Gastroesophageal sphincter (tissue), 4 donors: ENCODE results near the gene SLC39A11. TPM values are rescaled to one million over a fixed set of nuclear protein-coding genes. Genes with fewer than 3 reads are reported as not detected.

Experiments used
- ATAC-seq: fragments of 150-250 bp; one replicate; pipeline ENCODE4 v1.9.1; 2016; ENCODE audit warnings: mild to moderate bottlenecking, moderate library complexity
- H3K27ac ChIP-seq, 4 donors: fragments of 200-600 bp; sonication (generic) in 3 of 4; 1 replicate in 3 of 4; 2 replicates in 1 of 4; pipeline ENCODE4 v1.5.1; 2016 to 2019
- H3K27me3 ChIP-seq: fragments of 200-600 bp; sonication (generic); one replicate; pipeline ENCODE4 v1.5.1; 2019
- H3K36me3 ChIP-seq, 2 donors: fragments of 200-600 bp; sonication (generic); one replicate each; pipeline ENCODE4 v1.5.1; 2019; ENCODE audit warnings: control low read depth in 1 of 2
- H3K4me1 ChIP-seq, 3 donors: fragments of 200-600 bp; sonication (generic); 1 replicate in 2 of 3; 2 replicates in 1 of 3; pipeline ENCODE4 v1.5.1; 2016 to 2019; ENCODE audit warnings: control low read depth in 2 of 3
- H3K4me3 ChIP-seq, 2 donors: fragments of 200-600 bp; sonication (generic); one replicate each; pipeline ENCODE4 v1.5.1; 2019; ENCODE audit warnings: mild to moderate bottlenecking in 1 of 2, moderate library complexity in 1 of 2
- H3K9me3 ChIP-seq, 3 donors: fragments of 200-600 bp; sonication (generic); one replicate each; pipeline ENCODE4 v1.5.1; 2017 to 2019; ENCODE audit warnings: control low read depth in 2 of 3
- CTCF ChIP-seq, 4 experiments: fragments of 200-600 bp in 2 of 4; fragments of 450-650 bp in 2 of 4; sonication (generic) in 1 of 4; IDR thresholded peaks; one replicate each; pipeline ENCODE4 v1.5.1; 2017 to 2019; ENCODE audit warnings: antibody characterized with exemption in 4 of 4, mild to moderate bottlenecking in 2 of 4, moderate library complexity in 2 of 4
- EP300 ChIP-seq: sonication (generic); formaldehyde crosslinking; IDR thresholded peaks from one replicate; pipeline ENCODE4 v1.6.1; 2017; ENCODE audit warnings: antibody characterized with exemption, mild to moderate bottlenecking
- POLR2A ChIP-seq, 2 donors: fragments of 450-650 bp; IDR thresholded peaks; one replicate each; pipeline ENCODE4 v1.6.1; 2017; ENCODE audit warnings: antibody characterized with exemption in 2 of 2, mild to moderate bottlenecking in 2 of 2, moderate library complexity in 1 of 2
- POLR2AphosphoS5 ChIP-seq: sonication (generic); formaldehyde crosslinking; IDR thresholded peaks from one replicate; pipeline ENCODE4 v1.6.1; 2017; ENCODE audit warnings: antibody characterized with exemption
- WGBS, 2 donors: methylation state at CpG; one replicate each; pipeline ENCODE4 v1.1.5; 2018; ENCODE audit warnings: low coverage in 1 of 2; 5-methylcytosine and 5-hydroxymethylcytosine counted together
- total RNA-seq, 4 donors: library from RNA; depleted of rRNA; stranded (reverse); fragments of >200 nt; gene quantifications; one replicate each; pipeline ENCODE4 v1.1.0, GENCODE V29; 2016

SLC39A11 gene
- total RNA-seq, 4 donors from 2014 or later = 11.6 to 16.8 (median 14.5) TPM

DNA sequence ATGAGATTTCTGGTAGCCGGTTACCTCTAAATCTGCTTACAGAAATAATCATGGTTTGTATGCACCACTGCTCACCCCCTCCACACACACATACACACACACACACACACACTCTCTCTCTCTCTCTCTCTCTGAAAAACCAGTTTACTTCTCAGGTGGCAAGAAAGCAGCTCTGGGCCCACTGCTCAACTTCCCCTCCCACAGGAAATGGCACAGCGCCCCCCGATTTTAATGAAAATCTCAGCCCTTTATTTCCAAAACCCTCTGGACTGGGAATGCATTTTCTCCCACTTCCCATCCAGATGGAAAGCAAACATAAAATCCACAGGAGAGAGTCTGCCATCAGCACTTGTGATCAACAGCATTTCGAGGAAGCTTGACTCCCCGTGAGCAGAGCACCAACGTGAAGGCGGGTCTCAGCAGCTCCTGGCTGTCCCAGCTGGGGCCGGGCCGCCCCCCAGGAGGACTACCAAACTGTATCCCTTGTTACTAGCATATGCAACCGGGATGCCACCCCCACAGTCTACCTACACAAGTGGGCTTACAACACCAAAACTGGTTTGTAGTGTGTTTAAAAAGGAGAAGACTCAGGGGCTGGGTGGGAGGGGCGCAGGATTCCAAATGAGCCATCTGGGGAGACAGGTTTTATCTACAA is 121.1 kb downstream of the SLC39A11 start:
- WGBS, 2 donors = 79% methylated on average over 5 of the region's 11 CpGs; no CpG with 5 or more reads in 1 of the 2 donors
- TF ChIP-seq CTCF (IDR thresholded peaks at IDR 0.05) (no peak), POLR2AphosphoS5 (no peak), EP300 (no peak), POLR2A (IDR thresholded peaks at IDR 0.05) (no peak)
- H3K27ac ChIP-seq = no peak overlapping the region
- H3K27me3 ChIP-seq = no peaks in the 10 kb centered on the region
- H3K9me3 ChIP-seq = no peaks in the 10 kb centered on the region
- no peak for ATAC-seq
- no peaks in the 10 kb centered on the region for H3K36me3 ChIP-seq
- H3K4me1 ChIP-seq = peaks cover 0 to under 1% (median 0%) of the 10 kb centered on the region in 3 donors
- H3K4me3 ChIP-seq = no peak overlapping the region

DNA sequence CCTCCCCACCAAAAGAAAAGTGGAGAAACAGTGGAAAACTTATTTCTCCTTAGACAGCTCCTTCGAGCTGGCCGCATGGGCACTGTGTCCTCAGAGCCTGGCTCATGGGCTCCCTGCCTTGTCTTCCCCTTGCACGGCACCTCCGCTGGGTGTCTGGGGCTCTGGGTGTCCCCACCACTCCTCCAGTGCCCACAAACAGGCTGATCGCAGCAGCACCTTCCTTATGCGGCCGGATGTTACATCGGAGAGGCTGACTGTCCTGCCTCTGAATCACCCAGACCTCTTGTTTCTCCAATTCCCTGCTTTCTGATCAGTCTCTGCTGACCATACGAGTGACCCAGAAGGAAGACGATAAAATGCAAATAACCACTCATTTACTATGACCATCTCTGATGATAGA is 121.7 kb downstream of the SLC39A11 start:
- H3K4me1 ChIP-seq = no peaks in the 10 kb centered on the region
- H3K4me3 ChIP-seq = no peak overlapping the region
- WGBS, 2 donors = 87 to 90% methylated on average over 5 to 8 of the region's 10 CpGs
- ATAC-seq = no peak
- H3K27ac ChIP-seq = no peak overlapping the region
- H3K27me3 ChIP-seq = no peaks in the 10 kb centered on the region
- no peaks in the 10 kb centered on the region for H3K9me3 ChIP-seq
- TF ChIP-seq EP300 (no peak), CTCF (IDR thresholded peaks at IDR 0.05) (no peak), POLR2A (IDR thresholded peaks at IDR 0.05) (no peak), POLR2AphosphoS5 (no peak)
- no peaks in the 10 kb centered on the region for H3K36me3 ChIP-seq

DNA sequence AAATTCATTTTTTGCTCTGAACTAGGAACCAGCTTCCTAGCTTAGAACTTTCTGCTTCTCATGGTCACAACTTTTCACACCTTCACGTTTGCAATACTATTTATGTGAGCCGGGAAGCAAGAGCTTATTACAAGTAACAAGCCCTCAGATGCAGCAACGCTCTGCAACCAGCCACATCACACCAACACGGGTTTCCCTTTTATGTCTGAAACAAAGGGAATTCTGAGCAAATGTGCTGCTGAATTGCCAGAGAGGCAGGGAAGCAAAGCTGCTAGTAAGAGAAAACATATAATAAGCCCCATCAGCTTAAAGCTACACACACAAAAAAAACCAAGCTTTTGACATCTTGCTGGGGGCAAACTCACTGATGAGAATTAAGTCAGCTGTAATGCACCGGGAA is 122.2 kb downstream of the SLC39A11 start:
- TF ChIP-seq POLR2AphosphoS5 (no peak), CTCF (IDR thresholded peaks at IDR 0.05) (no peak), EP300 (no peak), POLR2A (IDR thresholded peaks at IDR 0.05) (no peak)
- Histone ChIP-seq H3K27me3 (no peaks in the 10 kb centered on the region), H3K36me3 (no peaks in the 10 kb centered on the region), H3K9me3 (no peaks in the 10 kb centered on the region), H3K4me3 (no peak overlapping the region), H3K27ac (no peak overlapping the region), H3K4me1 (no peaks in the 10 kb centered on the region)
- no peak for ATAC-seq
- WGBS, 2 donors = 77 to 84% methylated on average over 4 of the region's 5 CpGs

GRCh38 chr17:72969293-72969906 is 123.1 kb downstream of the SLC39A11 start:
- no peaks in the 10 kb centered on the region for H3K27me3 ChIP-seq
- 91 to 97% methylated on average over 5 of the region's 5 CpGs for WGBS, 2 donors

More at GRCh38 chr17:72969293-72969906, 123.1 kb downstream of the SLC39A11 start:
- no peaks in the 10 kb centered on the region for H3K4me1 ChIP-seq
- H3K36me3 ChIP-seq = no peaks in the 10 kb centered on the region
- no peak overlapping the region for H3K27ac ChIP-seq
- TF ChIP-seq POLR2A (IDR thresholded peaks at IDR 0.05) (no peak), CTCF (IDR thresholded peaks at IDR 0.05) (no peak), POLR2AphosphoS5 (no peak)
- H3K4me3 ChIP-seq = no peak overlapping the region
- no peaks in the 10 kb centered on the region for H3K9me3 ChIP-seq
- no peak for ATAC-seq
